Epithelial cell of esophagus (primary cell): ENCODE data around the gene ATP6V0A1.
A peak's percentile ranks its signal among the peaks of the same experiment; 100 is the strongest.

Experiments
- DNase-seq: peaks from one replicate; pipeline ENCODE4 v3.0.0; 2010; ENCODE audit warnings: low read depth
- H3K4me3 ChIP-seq: 2 replicates; pipeline ENCODE4 v1.5.1; 2011; ENCODE audit warnings: mild to moderate bottlenecking, low read length, control low read depth
- TF ChIP-seq, protein P1 (sequence below): IDR thresholded peaks from 2 replicates; pipeline ENCODE4 v1.5.1; 2011; ENCODE audit warnings: low read depth, mild to moderate bottlenecking, low read length, control low read depth, inconsistent platforms; ENCODE audit not compliant: insufficient read depth; ENCODE audit errors: missing control alignments

ATP6V0A1 gene

DNA sequence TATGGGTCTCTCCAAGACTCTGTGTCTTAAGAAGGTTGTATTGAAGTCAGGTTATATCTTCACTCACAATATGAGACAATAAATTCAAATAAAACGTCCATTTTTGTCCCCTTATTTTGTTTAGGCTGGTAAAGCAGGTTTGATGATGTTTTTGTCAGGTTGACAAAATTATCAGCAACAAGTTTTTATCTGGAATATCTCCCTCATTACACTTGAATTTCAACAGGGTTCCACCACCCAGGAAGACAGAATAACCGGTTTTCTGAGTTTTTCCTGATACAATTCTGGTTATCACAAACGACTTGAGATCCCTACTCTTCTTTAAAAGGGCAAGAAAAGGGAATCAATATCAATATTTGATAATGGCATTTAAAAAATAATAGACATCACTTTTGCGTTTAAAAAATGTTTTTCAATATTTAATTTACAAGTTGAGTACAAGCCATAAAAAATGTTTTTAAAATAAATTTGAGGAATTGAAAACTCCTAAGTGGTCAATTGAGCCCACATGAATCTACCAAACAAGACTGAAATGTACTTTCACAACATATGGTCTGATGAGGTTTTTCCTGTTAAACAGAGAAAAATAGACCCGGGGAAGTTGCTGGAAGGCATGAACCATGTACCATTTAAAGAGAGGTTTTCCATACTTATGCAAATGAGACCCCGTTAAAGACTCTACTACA lies 1.4 kb upstream of the ATP6V0A1 start:
- TF ChIP-seq, protein P1, sequence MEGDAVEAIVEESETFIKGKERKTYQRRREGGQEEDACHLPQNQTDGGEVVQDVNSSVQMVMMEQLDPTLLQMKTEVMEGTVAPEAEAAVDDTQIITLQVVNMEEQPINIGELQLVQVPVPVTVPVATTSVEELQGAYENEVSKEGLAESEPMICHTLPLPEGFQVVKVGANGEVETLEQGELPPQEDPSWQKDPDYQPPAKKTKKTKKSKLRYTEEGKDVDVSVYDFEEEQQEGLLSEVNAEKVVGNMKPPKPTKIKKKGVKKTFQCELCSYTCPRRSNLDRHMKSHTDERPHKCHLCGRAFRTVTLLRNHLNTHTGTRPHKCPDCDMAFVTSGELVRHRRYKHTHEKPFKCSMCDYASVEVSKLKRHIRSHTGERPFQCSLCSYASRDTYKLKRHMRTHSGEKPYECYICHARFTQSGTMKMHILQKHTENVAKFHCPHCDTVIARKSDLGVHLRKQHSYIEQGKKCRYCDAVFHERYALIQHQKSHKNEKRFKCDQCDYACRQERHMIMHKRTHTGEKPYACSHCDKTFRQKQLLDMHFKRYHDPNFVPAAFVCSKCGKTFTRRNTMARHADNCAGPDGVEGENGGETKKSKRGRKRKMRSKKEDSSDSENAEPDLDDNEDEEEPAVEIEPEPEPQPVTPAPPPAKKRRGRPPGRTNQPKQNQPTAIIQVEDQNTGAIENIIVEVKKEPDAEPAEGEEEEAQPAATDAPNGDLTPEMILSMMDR, result no peak
- peak; percentile 42 for DNase-seq
- H3K4me3 ChIP-seq, result no peak overlapping the region

DNA sequence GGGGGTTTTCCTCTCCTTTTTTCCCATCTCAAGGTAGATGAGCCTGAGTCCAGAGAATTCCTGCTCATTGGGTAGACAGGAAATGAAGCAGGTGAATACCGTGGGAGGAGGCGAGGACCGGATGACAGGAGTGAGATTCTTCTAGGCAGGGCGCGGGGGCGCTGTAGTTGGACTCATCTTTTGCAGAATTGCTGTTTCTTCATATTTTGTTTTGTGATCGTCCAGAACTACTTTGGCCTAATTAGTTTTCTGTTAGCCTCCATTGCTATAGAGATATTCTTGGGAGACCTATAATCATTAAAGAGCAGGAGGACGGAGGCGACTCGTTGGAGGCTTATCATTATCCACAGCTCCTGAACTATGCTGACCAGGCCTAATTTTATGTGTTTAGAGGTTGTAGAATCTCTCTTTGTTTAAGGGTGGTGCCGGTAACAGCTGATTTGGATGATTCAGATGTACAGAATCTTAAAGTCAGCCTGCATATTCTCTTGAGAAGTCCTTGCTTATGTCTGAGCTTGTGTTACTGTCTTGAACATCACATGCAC lies 650 bp downstream of the ATP6V0A1 start:
- DNase-seq, result peak; percentile 70
- TF ChIP-seq, protein P1, result peak; percentile 42

DNA sequence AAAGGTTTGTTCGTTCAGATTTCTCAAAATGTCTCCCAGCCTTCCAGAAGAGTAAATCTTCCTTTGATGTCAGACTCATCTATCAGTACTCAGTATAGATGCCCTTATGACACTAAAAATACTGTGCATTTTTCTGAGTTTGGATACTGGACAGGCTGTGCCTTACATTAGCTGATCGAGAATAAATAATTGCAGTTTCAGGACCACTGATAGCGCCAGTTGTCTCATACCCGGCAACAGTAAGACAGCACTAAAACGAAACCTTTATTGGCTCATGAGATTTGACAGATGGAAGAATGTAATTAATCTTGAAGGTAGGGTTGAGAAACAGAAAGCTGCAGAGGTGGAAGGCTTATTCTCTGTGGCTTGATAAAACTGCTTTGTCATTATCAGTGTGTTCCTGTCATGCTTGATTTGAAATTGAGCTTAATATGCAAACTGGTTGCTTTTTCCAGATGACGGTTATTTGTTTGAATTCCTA lies 1.2 kb downstream of the ATP6V0A1 start:
- peak; percentile 58 for DNase-seq
- TF ChIP-seq, protein P1, result no peak
- peak overlapping the region; percentile 88 for H3K4me3 ChIP-seq

More for the DNA sequence above, 650 bp downstream of the ATP6V0A1 start:
- H3K4me3 ChIP-seq, result peak overlapping the region; percentile 88

DNA sequence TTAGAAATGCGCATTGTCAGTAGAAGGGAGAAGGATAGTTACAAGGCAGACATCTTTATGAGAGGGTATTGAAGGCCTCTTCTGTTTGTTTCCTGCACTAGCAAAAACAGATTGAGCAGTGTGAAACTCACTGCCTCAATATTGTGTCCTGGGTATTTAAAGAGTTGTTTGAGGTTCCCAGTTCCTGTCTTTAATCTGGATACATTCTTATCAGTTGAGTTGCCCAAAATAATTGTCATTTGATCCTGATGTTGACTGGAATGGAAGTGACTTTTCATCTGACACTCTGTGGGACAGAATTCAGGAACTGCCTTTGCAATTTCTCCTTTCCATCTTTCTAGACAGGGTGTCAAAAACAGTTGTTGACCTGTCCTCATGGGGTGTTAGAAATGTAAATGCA lies 1.7 kb downstream of the ATP6V0A1 start:
- DNase-seq, result no peak
- no peak overlapping the region for H3K4me3 ChIP-seq
- TF ChIP-seq, protein P1, result no peak

DNA sequence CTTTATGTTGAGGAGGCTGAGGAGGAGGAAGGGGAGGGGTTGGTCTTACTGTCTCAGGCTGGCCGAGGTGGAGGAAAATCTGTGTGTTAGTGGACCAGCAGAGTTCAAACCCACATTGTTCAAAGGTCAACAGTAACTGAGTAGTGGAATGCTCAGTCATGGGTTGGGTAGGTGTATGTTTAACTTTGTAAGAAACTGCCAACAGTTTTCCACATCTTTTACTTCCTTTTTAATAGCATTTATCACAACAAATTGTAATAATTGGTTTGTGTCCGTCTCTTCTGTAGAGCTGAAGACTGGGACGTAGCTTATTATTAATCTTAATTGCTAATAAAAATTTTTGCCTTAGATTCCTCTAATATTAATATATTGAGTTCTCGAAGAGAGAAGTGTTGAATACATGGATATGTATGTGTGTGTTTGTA lies 5.3 kb downstream of the ATP6V0A1 start:
- DNase-seq, result no peak
- TF ChIP-seq, protein P1, result no peak

DNA sequence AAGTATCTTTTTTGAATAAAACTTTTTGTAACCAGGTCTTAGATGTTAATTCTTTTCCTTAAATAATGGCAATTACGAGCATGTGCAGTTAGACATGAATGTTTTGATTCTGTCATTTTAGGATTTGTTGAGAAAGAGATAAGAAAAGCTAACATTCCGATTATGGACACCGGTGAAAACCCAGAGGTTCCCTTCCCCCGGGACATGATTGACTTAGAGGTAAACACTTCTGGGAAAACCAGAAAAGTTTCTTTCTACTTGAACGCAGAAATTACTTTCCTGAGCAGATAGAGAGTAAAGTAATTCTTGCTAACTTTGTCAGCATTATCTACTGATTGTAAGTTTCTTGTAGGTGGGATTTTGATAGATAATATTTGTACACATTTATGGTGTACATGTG lies 9.2 kb downstream of the ATP6V0A1 start:
- DNase-seq, result no peak
- no peak overlapping the region for H3K4me3 ChIP-seq
- TF ChIP-seq, protein P1, result no peak

More for the DNA sequence above, 5.3 kb downstream of the ATP6V0A1 start:
- H3K4me3 ChIP-seq, result no peak overlapping the region
